GM06990 (cell line): ENCODE measurements around the gene BMERB1.

Experiments
- DNase-seq: peaks from one replicate; pipeline ENCODE4 v3.0.0-alpha.2; 2011; ENCODE audit not compliant: insufficient read length; ENCODE audit errors: extremely low read depth
- H3K27me3 ChIP-seq: replicated peaks from 2 replicates; pipeline ENCODE4 v1.6.0; 2011; ENCODE audit warnings: low read length; ENCODE audit not compliant: control insufficient read depth, insufficient read depth
- H3K36me3 ChIP-seq: 2 replicates; pipeline ENCODE4 v1.5.1; 2011; ENCODE audit warnings: low read length; ENCODE audit not compliant: control insufficient read depth, insufficient read depth
- H3K4me3 ChIP-seq: replicated peaks from 2 replicates; pipeline ENCODE4 v1.5.1; 2011; ENCODE audit warnings: low read depth, mild to moderate bottlenecking, control low read depth, low read length
- TF ChIP-seq, protein P1 (sequence below): IDR thresholded peaks from 2 replicates; pipeline ENCODE4 v1.5.1; 2011; ENCODE audit warnings: low read length, control low read depth, mild to moderate bottlenecking, inconsistent platforms; ENCODE audit not compliant: insufficient read depth, poor library complexity, severe bottlenecking

The BMERB1 gene

DNA sequence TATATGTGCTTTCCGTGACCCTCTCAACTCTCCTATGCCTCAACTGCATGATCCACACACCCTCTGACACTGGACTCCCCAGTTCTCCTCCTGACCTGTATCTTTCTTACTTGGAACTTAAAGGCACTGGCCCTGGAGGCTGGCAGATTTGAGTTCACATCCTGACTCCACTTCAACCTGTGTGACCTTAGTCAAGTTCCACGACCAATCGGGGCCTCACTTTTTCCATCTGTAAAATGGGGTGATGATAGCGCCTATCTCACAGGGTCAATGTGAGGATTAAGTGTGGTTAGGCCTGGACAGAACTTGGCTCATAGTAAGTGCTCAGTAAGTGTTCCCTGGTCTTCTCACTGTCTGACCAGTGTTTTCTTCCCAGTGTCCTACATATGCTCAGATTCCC lies 183.5 kb downstream of the BMERB1 start:
- peaks cover 30% of the 10 kb centered on the region for H3K36me3 ChIP-seq

DNA sequence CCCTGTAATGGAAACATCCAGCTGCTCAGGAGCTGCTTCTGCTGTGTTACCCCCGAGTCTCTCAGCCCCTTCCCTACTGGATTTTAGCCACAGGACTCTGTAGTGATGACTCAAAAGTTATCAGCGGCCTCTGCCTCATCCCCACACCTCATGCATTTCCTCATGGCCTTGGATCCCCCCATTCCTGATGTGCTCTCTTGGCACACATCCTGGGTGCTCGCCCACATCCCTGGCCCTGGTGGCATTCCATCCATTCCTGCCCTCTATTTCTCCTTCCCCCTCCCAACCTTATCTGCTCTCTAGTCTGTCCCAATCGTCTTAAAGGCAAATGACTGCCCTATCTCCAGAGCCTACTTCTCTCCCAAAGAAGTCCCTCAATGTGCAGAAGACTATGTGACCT lies 184.0 kb downstream of the BMERB1 start:
- no peak for DNase-seq
- TF ChIP-seq, protein P1, sequence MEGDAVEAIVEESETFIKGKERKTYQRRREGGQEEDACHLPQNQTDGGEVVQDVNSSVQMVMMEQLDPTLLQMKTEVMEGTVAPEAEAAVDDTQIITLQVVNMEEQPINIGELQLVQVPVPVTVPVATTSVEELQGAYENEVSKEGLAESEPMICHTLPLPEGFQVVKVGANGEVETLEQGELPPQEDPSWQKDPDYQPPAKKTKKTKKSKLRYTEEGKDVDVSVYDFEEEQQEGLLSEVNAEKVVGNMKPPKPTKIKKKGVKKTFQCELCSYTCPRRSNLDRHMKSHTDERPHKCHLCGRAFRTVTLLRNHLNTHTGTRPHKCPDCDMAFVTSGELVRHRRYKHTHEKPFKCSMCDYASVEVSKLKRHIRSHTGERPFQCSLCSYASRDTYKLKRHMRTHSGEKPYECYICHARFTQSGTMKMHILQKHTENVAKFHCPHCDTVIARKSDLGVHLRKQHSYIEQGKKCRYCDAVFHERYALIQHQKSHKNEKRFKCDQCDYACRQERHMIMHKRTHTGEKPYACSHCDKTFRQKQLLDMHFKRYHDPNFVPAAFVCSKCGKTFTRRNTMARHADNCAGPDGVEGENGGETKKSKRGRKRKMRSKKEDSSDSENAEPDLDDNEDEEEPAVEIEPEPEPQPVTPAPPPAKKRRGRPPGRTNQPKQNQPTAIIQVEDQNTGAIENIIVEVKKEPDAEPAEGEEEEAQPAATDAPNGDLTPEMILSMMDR: no peak
- no peak overlapping the region for H3K4me3 ChIP-seq

More for the DNA sequence above, 183.5 kb downstream of the BMERB1 start:
- DNase-seq: no peak
- TF ChIP-seq, protein P1: no peak
- no peak overlapping the region for H3K4me3 ChIP-seq
- H3K27me3 ChIP-seq: no peaks in the 10 kb centered on the region

DNA sequence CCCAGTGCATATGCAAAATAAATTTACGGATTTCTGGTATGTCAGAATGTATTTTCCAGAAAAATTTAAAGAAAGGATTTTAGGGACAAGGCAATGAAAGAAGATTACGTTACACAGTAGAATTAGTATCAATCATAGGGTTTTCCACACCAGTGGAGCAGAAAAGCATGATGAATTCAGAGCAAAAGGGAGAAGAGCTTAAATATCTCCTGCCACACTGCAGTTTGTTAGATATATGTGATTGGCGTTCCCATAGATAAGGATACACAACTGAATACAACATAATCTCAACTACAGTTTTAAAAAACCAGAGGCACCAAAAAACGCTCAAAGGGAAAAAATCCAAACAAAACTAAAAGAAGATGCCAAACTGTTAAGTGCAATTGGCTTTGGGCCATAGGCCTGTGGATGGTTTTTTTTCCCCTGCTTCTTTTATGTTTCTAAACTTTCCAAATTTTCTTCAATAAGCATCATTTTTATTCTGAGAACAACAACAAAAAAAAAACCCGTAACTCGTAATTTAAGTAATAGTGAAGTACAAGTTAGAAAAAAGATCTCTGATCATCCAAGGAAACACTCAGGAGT lies 186.3 kb downstream of the BMERB1 start:
- TF ChIP-seq, protein P1: no peak
- Histone ChIP-seq H3K36me3 (peaks cover 37% of the 10 kb centered on the region), H3K4me3 (no peak overlapping the region), H3K27me3 (no peaks in the 10 kb centered on the region)
- no peak for DNase-seq

More for the DNA sequence above, 184.0 kb downstream of the BMERB1 start:
- peaks cover 30% of the 10 kb centered on the region for H3K36me3 ChIP-seq
- no peaks in the 10 kb centered on the region for H3K27me3 ChIP-seq

DNA sequence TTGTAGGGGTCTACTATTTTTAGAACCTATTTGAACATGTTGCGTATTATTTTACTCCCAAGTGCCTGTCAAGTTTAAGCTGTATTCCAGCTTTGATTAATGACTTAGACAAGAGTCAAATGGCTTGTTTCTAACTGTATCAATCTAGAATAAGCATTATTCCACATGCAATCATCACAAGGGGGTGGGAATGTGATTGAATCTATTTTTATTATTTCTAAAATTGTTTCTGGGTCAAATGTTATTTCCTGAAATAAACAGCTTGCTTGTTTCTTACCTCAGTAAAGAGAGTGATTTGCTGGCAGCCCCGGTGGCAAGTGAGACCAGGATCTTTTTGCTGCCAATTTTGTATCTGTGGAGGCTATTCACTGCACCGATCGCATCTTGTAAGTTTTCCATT lies 187.1 kb downstream of the BMERB1 start:
- Histone ChIP-seq H3K36me3 (peaks cover 36% of the 10 kb centered on the region), H3K4me3 (no peak overlapping the region), H3K27me3 (no peaks in the 10 kb centered on the region)
- no peak for DNase-seq
- TF ChIP-seq, protein P1: no peak

DNA sequence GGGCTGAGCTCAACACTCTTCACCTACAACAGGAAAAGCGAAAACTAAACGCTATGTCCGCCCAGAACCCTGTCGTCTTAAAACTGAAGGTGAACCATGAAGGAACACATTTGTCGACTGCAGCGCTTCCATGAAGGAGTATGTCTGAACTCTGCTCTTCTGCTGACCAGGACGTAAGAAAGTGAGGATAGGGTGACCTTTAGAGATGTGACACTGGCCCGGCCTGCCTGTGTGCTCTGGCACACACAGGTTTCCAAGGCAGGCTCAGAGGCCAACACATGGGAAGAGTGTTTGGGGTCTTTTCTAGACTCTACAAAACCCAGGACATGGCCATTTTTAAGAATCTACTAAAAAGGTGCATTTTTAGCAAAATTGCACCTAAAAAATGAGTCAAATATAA lies 187.5 kb downstream of the BMERB1 start:
- TF ChIP-seq, protein P1: no peak
- no peak for DNase-seq
- Histone ChIP-seq H3K36me3 (peaks cover 35% of the 10 kb centered on the region), H3K27me3 (no peaks in the 10 kb centered on the region), H3K4me3 (no peak overlapping the region)
